ENCODE results near the gene CFAP43. TPM values are rescaled to one million over a fixed set of nuclear protein-coding genes. Genes with fewer than 3 reads are reported as not detected.

The CFAP43 gene
- total and polyA plus RNA-seq, 10 of the 15 experiments (the other 5 are each of a cell fraction or from before 2014, with no cell fraction given), result 0.06 to 0.14 (median 0.10) TPM; not detected in 5

DNA sequence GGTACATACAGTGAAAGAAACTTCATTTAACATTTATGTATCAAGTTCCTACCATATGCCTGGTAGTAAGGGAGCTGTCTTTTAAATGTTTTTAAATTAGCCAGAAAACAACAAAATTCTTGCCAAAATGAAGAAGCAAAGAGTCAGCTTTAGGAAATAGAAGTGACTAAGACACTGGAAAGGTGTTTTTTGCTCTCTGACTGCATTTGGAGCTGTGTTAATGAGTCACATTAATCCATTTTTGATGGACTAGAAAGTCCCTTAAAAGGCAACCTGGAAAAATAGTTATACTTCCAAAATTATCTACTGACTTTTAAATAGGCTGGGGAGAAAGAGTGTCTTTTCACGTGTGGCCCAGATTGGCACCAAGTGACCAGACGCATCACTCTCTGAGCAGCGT lies 142.5 kb downstream of the CFAP43 start:
- ATAC-seq (no peak), FAIRE-seq (no peak), DNase-seq (ENCODE audit: low read depth, low spot score) (no peak)
- WGBS (ENCODE audit: insufficient coverage, insufficient replicate concordance, low lambda C conversion rate, missing lambda C conversion rate), result 97% methylated on average over 3 of the region's 3 CpGs
- no peak overlapping the region for H3K4me3 ChIP-seq
- intact Hi-C loops (cut with micrococcal nuclease; ENCODE audit: unreplicated experiment) (no loop called here), in situ Hi-C loops (cut with MboI) (no loop called here)
- no peaks in the 10 kb centered on the region for H4K20me1 ChIP-seq (ENCODE audit: control insufficient read depth, insufficient read depth)
- H2AFZ ChIP-seq (ENCODE audit: control insufficient read depth, low read depth, low read length), result no peak overlapping the region
- H3K27me3 ChIP-seq (replicated peaks in 1 of 2; ENCODE audit: control insufficient read depth in 2 of 2, insufficient read depth in 2 of 2, low read length in 1 of 2), result no peaks in the 10 kb centered on the region
- BruUV-seq (replicated peaks), result no TSS peak
- CTCF ChIA-PET, result interaction anchor here (1.0 to 1.3 kb wide), 3 partner anchors 10 to 50 kb away, joined by 3 to 4 read pairs (median 3); no protein-coding TSS in a partner anchor
- SMC1A ChIA-PET (ENCODE audit: uncharacterized antibody, unreplicated experiment), result interaction anchor here (1.0 to 1.2 kb wide), 2 partner anchors 32 to 35 kb away, joined by 3 read pairs; partner anchors contain the start of gene SFR1
- H3K9ac ChIP-seq (ENCODE audit: control insufficient read depth, insufficient read depth, low read length), result no peak overlapping the region
- H3K79me2 ChIP-seq (ENCODE audit: control insufficient read depth, insufficient read depth, low read length), result no peaks in the 10 kb centered on the region
- no peaks in the 10 kb centered on the region for H3K36me3 ChIP-seq (ENCODE audit: control insufficient read depth in 2 of 2, insufficient read depth in 2 of 2, low read length in 1 of 2)
- H3K4me2 ChIP-seq (ENCODE audit: control insufficient read depth, insufficient read depth), result no peak overlapping the region
- no peaks in the 10 kb centered on the region for H3K4me1 ChIP-seq (ENCODE audit: control insufficient read depth, insufficient read depth, low read length)
- POLR2A ChIA-PET, result no interaction called here
- no peaks in the 10 kb centered on the region for H3K9me3 ChIP-seq (replicated peaks; ENCODE audit: control insufficient read depth, insufficient read depth, low read length)
- H3K27ac ChIP-seq (ENCODE audit: control insufficient read depth, insufficient read depth), result no peak overlapping the region
- RAD21 ChIA-PET (ENCODE audit: unreplicated experiment), result interaction anchor here (0.6 to 1.3 kb wide), 3 partner anchors 20 to 124 kb away, joined by 3 to 5 read pairs (median 3); partner anchors contain the start of gene SFR1
- TF ChIP-seq, protein P1, sequence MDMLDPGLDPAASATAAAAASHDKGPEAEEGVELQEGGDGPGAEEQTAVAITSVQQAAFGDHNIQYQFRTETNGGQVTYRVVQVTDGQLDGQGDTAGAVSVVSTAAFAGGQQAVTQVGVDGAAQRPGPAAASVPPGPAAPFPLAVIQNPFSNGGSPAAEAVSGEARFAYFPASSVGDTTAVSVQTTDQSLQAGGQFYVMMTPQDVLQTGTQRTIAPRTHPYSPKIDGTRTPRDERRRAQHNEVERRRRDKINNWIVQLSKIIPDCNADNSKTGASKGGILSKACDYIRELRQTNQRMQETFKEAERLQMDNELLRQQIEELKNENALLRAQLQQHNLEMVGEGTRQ (IDR thresholded peaks at IDR 0.05; ENCODE audit: borderline replicate concordance, low read depth, low read length), result no peak
- TF ChIP-seq ZNF24 (IDR thresholded peaks at IDR 0.05), result no peak
- no peak for TF ChIP-seq SPI1 (IDR thresholded peaks at IDR 0.05; ENCODE audit: borderline replicate concordance, insufficient read depth, low read depth, low read length)
- no peak for TF ChIP-seq PAX5 (IDR thresholded peaks at IDR 0.05; ENCODE audit: borderline replicate concordance, low read depth, low read length)
- TF ChIP-seq, protein P2, sequence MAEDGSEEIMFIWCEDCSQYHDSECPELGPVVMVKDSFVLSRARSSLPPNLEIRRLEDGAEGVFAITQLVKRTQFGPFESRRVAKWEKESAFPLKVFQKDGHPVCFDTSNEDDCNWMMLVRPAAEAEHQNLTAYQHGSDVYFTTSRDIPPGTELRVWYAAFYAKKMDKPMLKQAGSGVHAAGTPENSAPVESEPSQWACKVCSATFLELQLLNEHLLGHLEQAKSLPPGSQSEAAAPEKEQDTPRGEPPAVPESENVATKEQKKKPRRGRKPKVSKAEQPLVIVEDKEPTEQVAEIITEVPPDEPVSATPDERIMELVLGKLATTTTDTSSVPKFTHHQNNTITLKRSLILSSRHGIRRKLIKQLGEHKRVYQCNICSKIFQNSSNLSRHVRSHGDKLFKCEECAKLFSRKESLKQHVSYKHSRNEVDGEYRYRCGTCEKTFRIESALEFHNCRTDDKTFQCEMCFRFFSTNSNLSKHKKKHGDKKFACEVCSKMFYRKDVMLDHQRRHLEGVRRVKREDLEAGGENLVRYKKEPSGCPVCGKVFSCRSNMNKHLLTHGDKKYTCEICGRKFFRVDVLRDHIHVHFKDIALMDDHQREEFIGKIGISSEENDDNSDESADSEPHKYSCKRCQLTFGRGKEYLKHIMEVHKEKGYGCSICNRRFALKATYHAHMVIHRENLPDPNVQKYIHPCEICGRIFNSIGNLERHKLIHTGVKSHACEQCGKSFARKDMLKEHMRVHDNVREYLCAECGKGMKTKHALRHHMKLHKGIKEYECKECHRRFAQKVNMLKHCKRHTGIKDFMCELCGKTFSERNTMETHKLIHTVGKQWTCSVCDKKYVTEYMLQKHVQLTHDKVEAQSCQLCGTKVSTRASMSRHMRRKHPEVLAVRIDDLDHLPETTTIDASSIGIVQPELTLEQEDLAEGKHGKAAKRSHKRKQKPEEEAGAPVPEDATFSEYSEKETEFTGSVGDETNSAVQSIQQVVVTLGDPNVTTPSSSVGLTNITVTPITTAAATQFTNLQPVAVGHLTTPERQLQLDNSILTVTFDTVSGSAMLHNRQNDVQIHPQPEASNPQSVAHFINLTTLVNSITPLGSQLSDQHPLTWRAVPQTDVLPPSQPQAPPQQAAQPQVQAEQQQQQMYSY (CRISPR knock-in tag; IDR thresholded peaks at IDR 0.05), result no peak
- no peak for TF ChIP-seq ZNF384 (IDR thresholded peaks at IDR 0.05; ENCODE audit: borderline replicate concordance, low read depth, low read length)
- TF ChIP-seq STAT3 (IDR thresholded peaks at IDR 0.05; ENCODE audit: low read depth, low read length), result no peak
- no peak for TF ChIP-seq NBN (IDR thresholded peaks at IDR 0.05)
- no peak for TF ChIP-seq KLF5 (IDR thresholded peaks at IDR 0.05; ENCODE audit: partially characterized antibody)
- TF ChIP-seq, protein P3, sequence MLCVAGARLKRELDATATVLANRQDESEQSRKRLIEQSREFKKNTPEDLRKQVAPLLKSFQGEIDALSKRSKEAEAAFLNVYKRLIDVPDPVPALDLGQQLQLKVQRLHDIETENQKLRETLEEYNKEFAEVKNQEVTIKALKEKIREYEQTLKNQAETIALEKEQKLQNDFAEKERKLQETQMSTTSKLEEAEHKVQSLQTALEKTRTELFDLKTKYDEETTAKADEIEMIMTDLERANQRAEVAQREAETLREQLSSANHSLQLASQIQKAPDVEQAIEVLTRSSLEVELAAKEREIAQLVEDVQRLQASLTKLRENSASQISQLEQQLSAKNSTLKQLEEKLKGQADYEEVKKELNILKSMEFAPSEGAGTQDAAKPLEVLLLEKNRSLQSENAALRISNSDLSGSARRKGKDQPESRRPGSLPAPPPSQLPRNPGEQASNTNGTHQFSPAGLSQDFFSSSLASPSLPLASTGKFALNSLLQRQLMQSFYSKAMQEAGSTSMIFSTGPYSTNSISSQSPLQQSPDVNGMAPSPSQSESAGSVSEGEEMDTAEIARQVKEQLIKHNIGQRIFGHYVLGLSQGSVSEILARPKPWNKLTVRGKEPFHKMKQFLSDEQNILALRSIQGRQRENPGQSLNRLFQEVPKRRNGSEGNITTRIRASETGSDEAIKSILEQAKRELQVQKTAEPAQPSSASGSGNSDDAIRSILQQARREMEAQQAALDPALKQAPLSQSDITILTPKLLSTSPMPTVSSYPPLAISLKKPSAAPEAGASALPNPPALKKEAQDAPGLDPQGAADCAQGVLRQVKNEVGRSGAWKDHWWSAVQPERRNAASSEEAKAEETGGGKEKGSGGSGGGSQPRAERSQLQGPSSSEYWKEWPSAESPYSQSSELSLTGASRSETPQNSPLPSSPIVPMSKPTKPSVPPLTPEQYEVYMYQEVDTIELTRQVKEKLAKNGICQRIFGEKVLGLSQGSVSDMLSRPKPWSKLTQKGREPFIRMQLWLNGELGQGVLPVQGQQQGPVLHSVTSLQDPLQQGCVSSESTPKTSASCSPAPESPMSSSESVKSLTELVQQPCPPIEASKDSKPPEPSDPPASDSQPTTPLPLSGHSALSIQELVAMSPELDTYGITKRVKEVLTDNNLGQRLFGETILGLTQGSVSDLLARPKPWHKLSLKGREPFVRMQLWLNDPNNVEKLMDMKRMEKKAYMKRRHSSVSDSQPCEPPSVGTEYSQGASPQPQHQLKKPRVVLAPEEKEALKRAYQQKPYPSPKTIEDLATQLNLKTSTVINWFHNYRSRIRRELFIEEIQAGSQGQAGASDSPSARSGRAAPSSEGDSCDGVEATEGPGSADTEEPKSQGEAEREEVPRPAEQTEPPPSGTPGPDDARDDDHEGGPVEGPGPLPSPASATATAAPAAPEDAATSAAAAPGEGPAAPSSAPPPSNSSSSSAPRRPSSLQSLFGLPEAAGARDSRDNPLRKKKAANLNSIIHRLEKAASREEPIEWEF (IDR thresholded peaks at IDR 0.05; ENCODE audit: insufficient replicate concordance, low read depth, low read length), result no peak
- TF ChIP-seq NFYB (IDR thresholded peaks at IDR 0.05; ENCODE audit: insufficient read depth, low read depth, low read length), result no peak

Measured in GM12878 (cell line).